HG03097 (cell line): ENCODE results near the gene TFF1.

Source experiments
- ATAC-seq: cut with Tn5 transposase; IDR thresholded peaks from one replicate; pipeline ENCODE4 v1.9.1; 2021; ENCODE audit not compliant: unreplicated experiment, low FRiP score

TFF1 gene

GRCh38 chr21:42347601-42348327 lies 18.6 kb downstream of the TFF1 start:
- no peak for ATAC-seq

- no peak for ATAC-seq
These were observed 19.3 kb downstream of the TFF1 start for GRCh38 chr21:42346866-42347600.

- no peak for ATAC-seq
These were observed 19.9 kb downstream of the TFF1 start for GRCh38 chr21:42346441-42346840.

GRCh38 chr21:42344631-42345030 lies 21.7 kb downstream of the TFF1 start:
- no peak for ATAC-seq

- no peak for ATAC-seq
These were observed 22.3 kb downstream of the TFF1 start for GRCh38 chr21:42343963-42344510.

- no peak for ATAC-seq
These were observed 22.8 kb downstream of the TFF1 start for GRCh38 chr21:42343556-42343955.

- ATAC-seq: no peak
These were observed 23.2 kb downstream of the TFF1 start for GRCh38 chr21:42343101-42343500.

GRCh38 chr21:42341776-42342542 lies 24.4 kb downstream of the TFF1 start:
- ATAC-seq: no peak

- no peak for ATAC-seq
These were observed 25.9 kb downstream of the TFF1 start for GRCh38 chr21:42340187-42341050.

- ATAC-seq: no peak
These were observed 27.3 kb downstream of the TFF1 start for GRCh38 chr21:42338729-42339715.

GRCh38 chr21:42337830-42338728 lies 28.3 kb downstream of the TFF1 start:
- ATAC-seq: no peak

GRCh38 chr21:42337276-42337675 lies 29.1 kb downstream of the TFF1 start:
- no peak for ATAC-seq

- ATAC-seq: no peak
These were observed 30.3 kb downstream of the TFF1 start for GRCh38 chr21:42336054-42336453.

GRCh38 chr21:42332557-42333317 lies 33.6 kb downstream of the TFF1 start:
- ATAC-seq: no peak

GRCh38 chr21:42331660-42332059 lies 34.7 kb downstream of the TFF1 start:
- no peak for ATAC-seq

- ATAC-seq: no peak
These were observed 35.7 kb downstream of the TFF1 start for GRCh38 chr21:42330380-42331371.
